Neuronal stem cell (in vitro differentiated cells): Measurements from ENCODE around the gene EPB41L5.

Source experiments
- DNase-seq: peaks from one replicate; pipeline ENCODE4 v3.0.0-alpha.2; 2013; ENCODE audit warnings: low spot score
- H2AFZ ChIP-seq: one replicate; pipeline ENCODE4 v1.6.1; 2013; ENCODE audit warnings: mild to moderate bottlenecking, low read length, inconsistent platforms
- H2AK5ac ChIP-seq: 2 replicates; pipeline ENCODE4 v1.6.1; 2013; ENCODE audit warnings: low read depth, mild to moderate bottlenecking, inconsistent platforms, low read length, moderate library complexity, mixed read lengths
- H2BK120ac ChIP-seq: 2 replicates; pipeline ENCODE4 v1.6.1; 2013; ENCODE audit warnings: low read depth, mild to moderate bottlenecking, inconsistent platforms, low read length, moderate library complexity, mixed read lengths
- H2BK12ac ChIP-seq: one replicate; pipeline ENCODE4 v1.6.1; 2013; ENCODE audit warnings: low read length, inconsistent platforms
- H2BK15ac ChIP-seq: 2 replicates; pipeline ENCODE4 v1.6.1; 2013; ENCODE audit warnings: mild to moderate bottlenecking, low read length, inconsistent platforms, mixed read lengths
- H2BK5ac ChIP-seq: one replicate; pipeline ENCODE4 v1.6.1; 2013; ENCODE audit warnings: inconsistent platforms, mild to moderate bottlenecking, low read length, moderate library complexity
- H3K14ac ChIP-seq: one replicate; pipeline ENCODE4 v1.6.1; 2013; ENCODE audit warnings: low read length, inconsistent platforms
- H3K18ac ChIP-seq: 2 replicates; pipeline ENCODE4 v1.6.1; 2013; ENCODE audit warnings: low read length, inconsistent platforms
- H3K23ac ChIP-seq: 2 replicates; pipeline ENCODE4 v1.6.1; 2013; ENCODE audit warnings: low read depth, mild to moderate bottlenecking, mixed read lengths, low read length, inconsistent platforms; ENCODE audit not compliant: poor library complexity
- H3K27ac ChIP-seq: replicated peaks from 3 replicates; pipeline ENCODE4 v1.5.1; 2013; ENCODE audit warnings: low read length, inconsistent platforms
- H3K27me3 ChIP-seq, 3 experiments: 2 replicates each; pipeline ENCODE4 v1.6.1; 2013; ENCODE audit warnings: low read length in 3 of 3, mild to moderate bottlenecking in 2 of 3, inconsistent platforms in 1 of 3, low read depth in 1 of 3, mixed read lengths in 1 of 3, moderate library complexity in 1 of 3; ENCODE audit not compliant: control insufficient read depth in 3 of 3, insufficient read depth in 3 of 3
- H3K36me3 ChIP-seq, 2 donors: replicated peaks in 1 of 2; 2 replicates each; pipeline ENCODE4 v1.6.1; 2013; ENCODE audit warnings: low read length in 2 of 2; ENCODE audit not compliant: control insufficient read depth in 2 of 2, insufficient read depth in 2 of 2
- H3K4ac ChIP-seq: 2 replicates; pipeline ENCODE4 v1.6.1; 2013; ENCODE audit warnings: inconsistent platforms, mild to moderate bottlenecking, low read length, moderate library complexity
- H3K4me1 ChIP-seq, 2 donors: 1 replicate in 1 of 2; 2 replicates in 1 of 2; pipeline ENCODE4 v1.6.1; 2013; ENCODE audit warnings: low read length in 2 of 2, low read depth in 1 of 2; ENCODE audit not compliant: control insufficient read depth in 2 of 2, insufficient read depth in 1 of 2
- H3K4me2 ChIP-seq: one replicate; pipeline ENCODE4 v1.6.1; 2013; ENCODE audit warnings: mild to moderate bottlenecking, low read length, inconsistent platforms; ENCODE audit not compliant: insufficient read depth, poor library complexity, severe bottlenecking
- H3K4me3 ChIP-seq, 2 donors: 2 replicates each; pipeline ENCODE4 v1.5.1; 2013; ENCODE audit warnings: low read length in 2 of 2, mild to moderate bottlenecking in 2 of 2, inconsistent platforms in 1 of 2, moderate library complexity in 1 of 2
- H3K79me1 ChIP-seq: one replicate; pipeline ENCODE4 v1.6.1; 2013; ENCODE audit warnings: low read depth, mild to moderate bottlenecking, inconsistent platforms, low read length, moderate library complexity
- H3K9ac ChIP-seq: one replicate; pipeline ENCODE4 v1.6.1; 2013; ENCODE audit warnings: mild to moderate bottlenecking, low read depth, low read length, inconsistent platforms; ENCODE audit not compliant: poor library complexity
- H3K9me3 ChIP-seq, 2 donors: replicated peaks in 1 of 2; 2 replicates each; pipeline versions ENCODE3 to v1.6.1; 2013; ENCODE audit warnings: low read length in 2 of 2, mild to moderate bottlenecking in 2 of 2, inconsistent platforms in 1 of 2, low read depth in 1 of 2, mixed read lengths in 1 of 2, moderate library complexity in 1 of 2; ENCODE audit not compliant: control insufficient read depth in 2 of 2, insufficient read depth in 1 of 2
- H4K8ac ChIP-seq: one replicate; pipeline ENCODE4 v1.6.1; 2013; ENCODE audit warnings: low read depth, mild to moderate bottlenecking, inconsistent platforms, low read length, moderate library complexity
- H4K91ac ChIP-seq: one replicate; pipeline ENCODE4 v1.6.1; 2013; ENCODE audit warnings: low read length, low read depth, mild to moderate bottlenecking, inconsistent platforms; ENCODE audit not compliant: poor library complexity
- WGBS, 2 donors: extraction: QIAGEN DNeasy Blood & Tissue Kit; methylation state at CpG; one replicate each; pipeline ENCODE4 v1.1.7; 2013; ENCODE audit warnings: missing lambda C conversion rate in 2 of 2, mixed read lengths in 1 of 2; ENCODE audit not compliant: insufficient read length in 2 of 2, insufficient replicate concordance in 1 of 2; ENCODE audit errors: extremely low coverage in 2 of 2; 5-methylcytosine and 5-hydroxymethylcytosine counted together

The EPB41L5 gene

DNA sequence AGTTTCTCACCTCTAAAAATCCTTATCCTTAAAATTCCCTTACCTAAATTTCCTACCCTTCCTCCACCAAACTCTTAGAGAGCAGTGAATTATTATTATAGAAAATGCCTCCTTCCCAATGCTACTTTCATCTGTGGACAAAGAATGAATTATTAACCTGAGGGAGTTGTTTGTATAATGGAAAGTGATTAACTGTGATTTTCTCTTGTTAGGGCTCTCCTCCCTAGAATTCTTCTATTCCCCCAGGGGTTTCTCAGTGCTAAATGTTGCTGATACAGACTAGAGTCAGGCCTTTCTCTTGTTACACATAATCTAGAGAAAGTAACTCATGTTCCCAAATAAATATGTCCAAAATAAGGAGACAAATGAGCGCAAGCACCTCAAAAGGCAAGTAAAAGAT is 23.3 kb downstream of the EPB41L5 start:
- no peak overlapping the region for H3K14ac ChIP-seq
- no peaks in the 10 kb centered on the region for H3K36me3 ChIP-seq
- no peak overlapping the region for H3K23ac ChIP-seq
- H3K4me2 ChIP-seq, result no peak overlapping the region
- H3K27me3 ChIP-seq, result no peaks in the 10 kb centered on the region
- no peak overlapping the region for H4K8ac ChIP-seq
- no peak for DNase-seq
- no peaks in the 10 kb centered on the region for H3K9me3 ChIP-seq
- no peak overlapping the region for H3K18ac ChIP-seq
- no peak overlapping the region for H3K27ac ChIP-seq
- H3K4ac ChIP-seq, result no peak overlapping the region
- no peak overlapping the region for H2AFZ ChIP-seq
- no peak overlapping the region for H2AK5ac ChIP-seq
- H3K79me1 ChIP-seq, result no peaks in the 10 kb centered on the region
- H3K4me3 ChIP-seq, result no peak overlapping the region
- no CpG with 5 or more reads among the region's 1 CpG for WGBS, 2 donors
- no peak overlapping the region for H4K91ac ChIP-seq
- H3K9ac ChIP-seq, result no peak overlapping the region
- no peak overlapping the region for H2BK12ac ChIP-seq
- H2BK15ac ChIP-seq, result no peak overlapping the region
- H3K4me1 ChIP-seq, result peaks cover 0 to 7% of the 10 kb centered on the region in 2 donors
- H2BK120ac ChIP-seq, result no peak overlapping the region
- H2BK5ac ChIP-seq, result no peak overlapping the region

DNA sequence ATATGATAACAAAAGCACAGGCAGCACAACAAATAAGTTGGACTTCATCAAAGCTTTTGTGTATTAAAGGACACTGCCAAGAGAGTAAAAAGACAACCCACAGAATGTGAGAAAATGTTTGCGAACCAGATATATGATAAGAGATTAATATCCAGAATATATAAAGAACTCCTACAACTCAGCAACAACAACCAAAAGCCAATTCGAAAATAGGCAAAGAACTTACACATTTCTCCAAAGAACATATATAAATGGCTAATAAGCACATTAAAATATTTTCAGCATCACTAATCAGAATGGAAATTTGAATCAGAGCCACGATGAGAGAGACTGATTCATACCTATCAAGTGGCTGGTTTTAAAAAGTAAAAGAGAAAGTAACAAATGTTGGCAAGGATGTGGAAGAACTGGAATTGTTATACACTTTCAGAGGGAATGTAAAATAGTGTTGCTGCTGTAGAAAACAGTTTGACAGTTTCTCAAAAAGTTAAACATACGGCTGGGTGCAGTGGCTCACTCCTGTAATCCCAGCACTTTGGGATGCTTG is 25.2 kb downstream of the EPB41L5 start:
- no peak overlapping the region for H3K4me3 ChIP-seq
- H2AK5ac ChIP-seq, result no peak overlapping the region
- no peak overlapping the region for H3K9ac ChIP-seq
- no peak overlapping the region for H3K18ac ChIP-seq
- no peak overlapping the region for H2BK12ac ChIP-seq
- H3K79me1 ChIP-seq, result no peaks in the 10 kb centered on the region
- H3K23ac ChIP-seq, result no peak overlapping the region
- WGBS, 2 donors, result no CpG with 5 or more reads among the region's 4 CpGs
- H2BK120ac ChIP-seq, result no peak overlapping the region
- no peak for DNase-seq
- no peak overlapping the region for H2AFZ ChIP-seq
- no peak overlapping the region for H3K14ac ChIP-seq
- H3K4ac ChIP-seq, result no peak overlapping the region
- H3K27me3 ChIP-seq, result no peaks in the 10 kb centered on the region
- no peak overlapping the region for H3K27ac ChIP-seq
- no peaks in the 10 kb centered on the region for H3K9me3 ChIP-seq
- no peak overlapping the region for H4K8ac ChIP-seq
- H2BK15ac ChIP-seq, result no peak overlapping the region
- H2BK5ac ChIP-seq, result no peak overlapping the region
- H3K36me3 ChIP-seq, result peaks cover 2 to 13% of the 10 kb centered on the region in 2 donors
- peaks cover 0 to 7% of the 10 kb centered on the region in 2 donors for H3K4me1 ChIP-seq
- no peak overlapping the region for H4K91ac ChIP-seq
- H3K4me2 ChIP-seq, result no peak overlapping the region

DNA sequence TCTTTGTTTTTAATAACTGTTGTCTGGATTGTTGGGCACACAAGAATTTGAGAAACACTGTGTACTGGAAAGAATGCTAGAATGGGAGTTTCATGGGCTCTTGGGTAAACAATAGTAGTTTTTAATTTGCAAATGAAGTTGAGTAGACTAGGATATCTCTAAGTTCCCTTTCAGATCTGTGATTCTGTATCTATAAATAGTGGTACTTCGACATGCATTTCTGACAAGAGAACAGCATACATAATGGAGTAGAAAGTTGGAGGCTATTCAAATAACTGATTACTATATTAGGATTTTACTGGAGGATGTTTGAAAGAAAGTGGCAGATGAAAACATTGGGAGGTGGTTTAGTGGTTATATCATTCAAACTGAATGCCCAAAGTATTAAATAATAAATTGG is 29.5 kb downstream of the EPB41L5 start:
- no CpG with 5 or more reads among the region's 1 CpG for WGBS, 2 donors
- no peak overlapping the region for H2AFZ ChIP-seq

GRCh38 chr2:120044336-120044735 is 31.5 kb downstream of the EPB41L5 start:
- Histone ChIP-seq H3K27me3 (no peaks in the 10 kb centered on the region), H3K36me3 (peaks cover 6 to 27% of the 10 kb centered on the region in 2 donors), H3K4ac (no peak overlapping the region)

More for the DNA sequence above, 29.5 kb downstream of the EPB41L5 start:
- Histone ChIP-seq H3K36me3 (peaks cover 6 to 27% of the 10 kb centered on the region in 2 donors), H4K91ac (no peak overlapping the region), H3K27me3 (no peaks in the 10 kb centered on the region), H3K14ac (no peak overlapping the region), H2BK12ac (no peak overlapping the region), H2AK5ac (no peak overlapping the region), H2BK15ac (no peak overlapping the region), H3K79me1 (no peaks in the 10 kb centered on the region), H3K4ac (no peak overlapping the region), H2BK5ac (no peak overlapping the region), H3K9me3 (peaks cover 3 to 13% of the 10 kb centered on the region in 2 donors), H3K4me2 (no peak overlapping the region), H3K9ac (no peak overlapping the region), H2BK120ac (no peak overlapping the region), H3K23ac (no peak overlapping the region), H3K27ac (no peak overlapping the region), H3K4me1 (no peaks in the 10 kb centered on the region), H3K4me3 (no peak overlapping the region), H3K18ac (no peak overlapping the region), H4K8ac (no peak overlapping the region)
- DNase-seq, result no peak

More at GRCh38 chr2:120044336-120044735, 31.5 kb downstream of the EPB41L5 start:
- H4K8ac ChIP-seq, result no peak overlapping the region
- H3K9me3 ChIP-seq, result peaks cover 3 to 13% of the 10 kb centered on the region in 2 donors
- H2AFZ ChIP-seq, result no peak overlapping the region
- H3K4me3 ChIP-seq, result no peak overlapping the region
- H3K14ac ChIP-seq, result no peak overlapping the region
- H3K9ac ChIP-seq, result no peak overlapping the region
- H3K4me2 ChIP-seq, result no peak overlapping the region
- H2BK15ac ChIP-seq, result no peak overlapping the region
- no peak for DNase-seq
- no peaks in the 10 kb centered on the region for H3K79me1 ChIP-seq
- no peak overlapping the region for H3K23ac ChIP-seq
- H3K4me1 ChIP-seq, result no peaks in the 10 kb centered on the region
- H2AK5ac ChIP-seq, result no peak overlapping the region
- H2BK12ac ChIP-seq, result no peak overlapping the region
- no peak overlapping the region for H2BK120ac ChIP-seq
- no peak overlapping the region for H3K18ac ChIP-seq
- no peak overlapping the region for H3K27ac ChIP-seq
- no peak overlapping the region for H2BK5ac ChIP-seq
- H4K91ac ChIP-seq, result no peak overlapping the region
